Mesodermal cell (in vitro differentiated cells): Measurements from ENCODE around the gene STK11.

Source experiments
- H3K27ac ChIP-seq: 2 replicates; pipeline ENCODE4 v1.7.0; 2013; ENCODE audit warnings: mild to moderate bottlenecking, low read depth, low read length, moderate library complexity; ENCODE audit not compliant: severe bottlenecking
- H3K36me3 ChIP-seq: 2 replicates; pipeline ENCODE4 v1.7.1; 2013; ENCODE audit warnings: mild to moderate bottlenecking, low read length, moderate library complexity; ENCODE audit not compliant: control insufficient read depth, insufficient read depth
- H3K4me1 ChIP-seq: one replicate; pipeline ENCODE4 v1.7.1; 2013; ENCODE audit warnings: mild to moderate bottlenecking, low read length; ENCODE audit not compliant: insufficient read depth, control insufficient read depth, poor library complexity, severe bottlenecking
- H3K4me3 ChIP-seq: 2 replicates; pipeline ENCODE4 v1.7.0; 2013; ENCODE audit warnings: low read length, control low read depth, mild to moderate bottlenecking; ENCODE audit not compliant: insufficient read depth, poor library complexity, severe bottlenecking; ENCODE audit errors: extremely low read depth
- H3K9me3 ChIP-seq: 2 replicates; pipeline ENCODE4 v1.7.1; 2013; ENCODE audit warnings: mild to moderate bottlenecking, low read length, moderate library complexity; ENCODE audit not compliant: control insufficient read depth
- WGBS, 2 experiments: methylation state at CpG; one replicate each; pipeline ENCODE4 v1.1.5; 2013; ENCODE audit warnings: missing lambda C conversion rate in 2 of 2; ENCODE audit not compliant: insufficient coverage in 2 of 2; 5-methylcytosine and 5-hydroxymethylcytosine counted together

STK11 gene

DNA sequence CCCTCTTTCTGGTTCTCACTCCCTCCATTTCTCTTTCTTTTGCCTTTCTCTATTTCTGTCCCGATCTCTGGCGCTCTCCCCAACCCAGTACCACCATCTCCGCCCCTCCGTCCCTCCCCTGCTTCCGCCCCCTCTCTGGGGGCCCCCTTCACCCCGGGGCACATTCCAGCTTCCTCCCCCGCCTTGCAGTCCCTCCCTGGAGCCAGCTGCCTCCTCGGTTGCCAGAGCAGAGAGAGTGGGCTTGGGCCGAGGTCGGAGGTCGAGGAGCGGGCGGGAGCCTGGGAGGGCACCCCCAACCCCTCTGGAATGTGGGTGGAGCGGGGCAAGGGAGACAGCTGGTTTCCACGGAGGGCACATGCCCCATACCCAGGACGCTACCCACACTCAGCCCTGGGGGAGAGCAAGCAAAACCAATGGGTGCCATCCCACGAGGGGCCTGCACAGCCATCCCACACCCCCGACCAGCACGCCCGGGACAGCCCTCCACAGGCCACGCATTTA lies 57.1 kb downstream of the STK11 start:
- peak overlapping the region; percentile 62 for H3K4me3 ChIP-seq
- H3K9me3 ChIP-seq: no peaks in the 10 kb centered on the region
- WGBS, 2 experiments: 44 to 52% methylated on average over 5 to 11 of the region's 21 CpGs
- H3K4me1 ChIP-seq: peaks cover 71% of the 10 kb centered on the region
- peak overlapping the region; percentile 45 for H3K27ac ChIP-seq
- H3K36me3 ChIP-seq: peaks cover 8% of the 10 kb centered on the region

DNA sequence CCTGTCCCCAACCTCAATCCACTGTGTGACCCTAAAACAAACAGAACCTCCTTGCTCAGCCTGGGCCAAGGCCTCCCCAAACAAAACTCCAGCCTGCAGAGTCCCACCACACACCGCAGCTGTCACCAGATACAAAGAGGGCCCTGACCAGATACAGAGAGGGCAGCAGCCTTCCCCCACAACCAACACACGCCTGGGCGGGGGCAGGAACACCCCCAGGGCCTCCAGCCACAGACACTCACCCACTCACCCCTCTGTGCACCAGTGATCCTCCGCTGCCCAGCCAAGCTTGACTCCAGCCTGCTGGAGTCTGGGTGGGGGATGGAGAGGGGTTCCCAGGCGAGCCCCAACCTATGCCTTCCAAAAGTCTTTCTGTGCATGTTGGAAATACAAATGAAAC lies 57.6 kb downstream of the STK11 start:
- H3K36me3 ChIP-seq: peaks cover 3% of the 10 kb centered on the region
- H3K9me3 ChIP-seq: no peaks in the 10 kb centered on the region
- no peak overlapping the region for H3K27ac ChIP-seq
- 80 to 86% methylated on average over 2 of the region's 5 CpGs for WGBS, 2 experiments
- peaks cover 73% of the 10 kb centered on the region for H3K4me1 ChIP-seq
- H3K4me3 ChIP-seq: no peak overlapping the region

DNA sequence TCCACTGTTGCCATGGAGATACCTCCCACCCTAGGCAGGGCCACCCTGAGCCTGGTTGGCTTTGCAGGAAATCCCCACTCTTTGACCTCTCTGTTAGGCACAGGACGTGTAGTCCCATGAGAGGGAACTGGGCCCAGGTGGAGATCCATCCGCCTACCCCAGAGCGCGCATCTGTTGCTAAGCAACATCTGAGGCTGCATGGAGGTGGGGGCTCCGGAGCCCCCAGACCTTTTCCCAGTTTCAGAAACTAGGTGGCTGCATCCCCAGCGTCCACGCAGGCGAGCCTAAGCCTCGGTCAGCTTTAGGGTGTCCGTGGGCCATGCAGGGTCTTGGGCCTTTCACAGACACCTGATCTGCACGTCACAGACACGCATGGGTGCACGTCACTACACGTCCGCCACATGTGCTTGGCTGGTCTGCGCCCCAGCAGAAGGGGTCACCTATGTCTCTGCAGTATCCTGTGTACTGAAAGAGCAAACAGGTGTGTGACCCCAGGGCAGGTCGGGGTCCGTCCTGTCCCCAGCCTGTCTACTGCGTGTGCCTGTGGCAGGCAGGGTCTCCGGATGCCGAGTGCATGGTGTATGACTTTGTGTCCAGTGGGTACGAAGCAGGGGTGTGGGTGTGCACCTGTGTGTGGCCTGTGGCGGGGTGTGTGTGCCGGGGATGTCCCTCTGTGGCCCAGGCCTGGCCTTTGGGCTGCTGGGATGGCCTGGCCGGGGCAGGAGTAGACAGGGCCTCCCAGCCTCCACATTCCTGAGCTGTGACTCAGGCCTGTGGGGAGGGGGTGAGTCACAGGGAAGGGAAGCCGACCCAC lies 59.4 kb downstream of the STK11 start:
- Histone ChIP-seq H3K27ac (peak overlapping the region; percentile 90), H3K36me3 (peaks cover 3% of the 10 kb centered on the region), H3K4me1 (peaks cover 66% of the 10 kb centered on the region), H3K4me3 (peak overlapping the region; percentile 5), H3K9me3 (no peaks in the 10 kb centered on the region)
- WGBS, 2 experiments: 63 to 68% methylated on average over 25 of the region's 26 CpGs

DNA sequence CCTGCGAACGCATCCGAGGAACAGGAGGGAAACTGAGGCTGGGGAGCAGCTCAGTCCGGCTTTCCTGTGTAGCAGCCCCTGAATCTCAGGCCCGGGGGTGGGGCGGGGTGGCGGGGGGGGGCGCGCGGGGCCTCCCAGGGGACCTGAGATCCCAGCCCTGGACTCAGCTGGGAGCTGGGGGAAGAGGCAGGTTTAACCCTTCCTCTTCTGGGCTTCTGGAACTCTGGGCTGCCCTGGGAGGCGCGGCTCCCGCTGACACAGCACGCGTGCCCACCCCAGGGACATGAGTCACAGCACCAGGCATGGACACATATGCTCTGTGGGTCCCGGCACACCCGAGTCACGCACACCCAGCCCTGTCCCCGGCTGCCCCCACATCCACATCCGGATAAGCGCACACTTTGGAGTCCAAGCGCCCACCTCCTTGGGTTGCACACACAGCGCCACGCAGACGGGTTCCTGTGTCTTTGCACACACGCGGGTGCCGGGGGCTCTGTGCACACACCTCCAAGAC lies 60.1 kb downstream of the STK11 start:
- peak overlapping the region; percentile 50 for H3K4me3 ChIP-seq
- H3K36me3 ChIP-seq: peaks cover 10% of the 10 kb centered on the region
- WGBS, 2 experiments: 4 to 6% methylated on average over 17 to 18 of the region's 28 CpGs
- H3K27ac ChIP-seq: peak overlapping the region; percentile 92
- peaks cover 67% of the 10 kb centered on the region for H3K4me1 ChIP-seq
- no peaks in the 10 kb centered on the region for H3K9me3 ChIP-seq

DNA sequence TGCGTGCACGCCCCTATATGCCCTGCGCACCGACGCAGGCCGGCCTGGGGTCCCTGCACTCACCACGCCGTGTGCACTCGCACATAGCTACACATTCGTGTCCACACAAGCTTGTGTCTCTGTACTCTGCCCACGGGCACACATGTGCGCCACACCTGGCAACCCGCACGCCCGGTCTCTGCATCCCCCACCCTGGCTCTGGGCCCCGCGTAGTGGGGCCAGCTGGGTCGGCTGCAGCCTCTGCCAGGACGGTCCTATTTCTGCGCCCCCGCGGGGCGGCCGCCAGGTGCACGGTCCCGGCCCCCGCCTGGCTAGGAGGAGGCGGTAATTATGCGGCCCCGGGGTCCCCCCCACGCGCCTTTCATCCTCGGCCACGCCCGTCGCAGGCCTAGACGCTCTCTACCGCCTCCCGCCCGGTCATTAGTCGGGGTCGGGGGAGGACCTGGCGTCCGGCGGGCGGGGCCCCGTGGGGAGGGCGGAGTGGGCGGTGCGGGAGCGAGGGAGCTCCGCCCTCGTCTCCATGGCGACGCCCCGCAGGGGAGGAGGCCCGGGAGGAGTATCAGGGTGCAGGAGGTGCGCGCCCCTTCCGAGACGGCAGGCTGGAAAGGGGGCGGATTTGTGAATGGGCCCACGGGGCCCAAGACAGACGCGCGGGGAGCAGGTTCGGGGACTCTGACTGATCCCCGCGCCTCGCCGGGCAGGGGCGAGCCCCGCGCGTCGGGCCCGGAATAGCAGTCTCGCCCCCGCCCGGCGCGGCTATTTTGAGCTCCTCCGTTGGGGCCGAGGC lies 60.7 kb downstream of the STK11 start:
- WGBS, 2 experiments: 1 to 4% methylated on average over 56 to 63 of the region's 84 CpGs
- Histone ChIP-seq H3K27ac (peak overlapping the region; percentile 92), H3K4me3 (peak overlapping the region; percentile 50), H3K4me1 (peaks cover 73% of the 10 kb centered on the region), H3K36me3 (peaks cover 16% of the 10 kb centered on the region), H3K9me3 (no peaks in the 10 kb centered on the region)

DNA sequence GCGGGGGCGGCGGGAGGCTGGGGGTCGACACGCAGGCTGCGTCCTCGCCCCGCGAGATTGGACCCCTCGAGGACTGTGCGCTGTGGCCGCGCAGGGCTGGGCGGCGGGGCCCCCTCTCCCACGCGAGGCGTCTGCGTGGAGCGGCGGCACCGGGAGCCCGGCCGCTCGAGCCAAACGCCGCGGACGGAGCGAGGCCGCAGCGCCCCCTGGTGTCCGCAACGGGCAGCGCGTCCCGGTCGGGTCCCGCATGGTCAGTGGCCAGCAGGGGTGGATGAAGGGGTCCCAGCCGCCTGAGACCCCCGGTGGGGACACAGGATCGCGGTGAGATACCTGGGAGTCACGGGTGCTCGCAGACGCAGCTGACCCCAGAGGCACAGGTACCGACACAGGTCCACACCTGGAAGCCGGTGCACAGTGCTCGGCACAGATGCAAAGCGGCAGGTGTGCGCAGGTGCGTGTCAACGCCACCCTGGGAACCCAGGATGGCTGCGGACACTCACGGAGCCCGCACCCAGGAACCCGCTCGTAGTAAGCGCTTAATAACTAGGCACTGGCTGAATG lies 61.4 kb downstream of the STK11 start:
- WGBS, 2 experiments: 2% methylated on average over 53 to 55 of the region's 59 CpGs
- Histone ChIP-seq H3K4me1 (peaks cover 73% of the 10 kb centered on the region), H3K27ac (peak overlapping the region; percentile 64), H3K9me3 (no peaks in the 10 kb centered on the region), H3K36me3 (peaks cover 23% of the 10 kb centered on the region), H3K4me3 (peak overlapping the region; percentile 50)

DNA sequence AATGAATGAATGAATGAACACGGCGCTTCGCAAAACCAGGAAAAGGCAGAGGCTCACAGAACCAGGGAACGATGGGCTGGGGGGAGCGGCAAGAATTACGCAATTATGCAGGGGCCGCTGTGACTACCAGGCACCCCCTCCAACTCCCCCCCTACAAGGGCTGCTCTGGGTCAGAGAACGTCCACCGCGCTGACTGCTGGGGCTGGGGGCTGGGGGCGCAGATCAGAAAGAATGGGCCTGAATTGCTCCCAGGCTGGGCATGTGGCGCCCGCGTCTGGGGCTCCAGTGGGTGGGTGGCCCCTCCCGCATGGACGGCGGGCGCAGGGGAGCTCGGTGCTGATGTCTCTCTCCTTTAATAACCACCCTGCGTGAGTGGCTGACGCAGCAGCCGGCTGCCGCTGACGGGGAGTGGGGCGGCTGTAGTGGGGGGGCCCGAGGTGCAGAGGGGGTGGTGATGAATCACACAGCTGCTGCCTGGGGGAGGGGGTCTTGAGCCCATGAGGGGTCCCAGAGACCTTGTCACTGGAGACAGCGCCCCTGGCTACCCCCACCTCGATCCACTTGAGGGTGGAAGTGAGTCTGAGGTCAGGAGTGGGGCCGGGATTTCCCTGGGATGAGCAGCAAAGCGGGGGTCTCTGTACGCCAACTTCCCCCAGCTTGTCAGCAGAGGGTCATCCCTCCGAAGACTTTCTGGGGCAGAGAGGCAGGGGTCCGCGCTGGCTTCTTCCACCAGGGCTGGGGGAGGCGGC lies 62.1 kb downstream of the STK11 start:
- peaks cover 70% of the 10 kb centered on the region for H3K4me1 ChIP-seq
- no peak overlapping the region for H3K27ac ChIP-seq
- peaks cover 30% of the 10 kb centered on the region for H3K36me3 ChIP-seq
- WGBS, 2 experiments: 27 to 29% methylated on average over 18 to 23 of the region's 35 CpGs
- peak overlapping the region; percentile 50 for H3K4me3 ChIP-seq
- H3K9me3 ChIP-seq: no peaks in the 10 kb centered on the region

DNA sequence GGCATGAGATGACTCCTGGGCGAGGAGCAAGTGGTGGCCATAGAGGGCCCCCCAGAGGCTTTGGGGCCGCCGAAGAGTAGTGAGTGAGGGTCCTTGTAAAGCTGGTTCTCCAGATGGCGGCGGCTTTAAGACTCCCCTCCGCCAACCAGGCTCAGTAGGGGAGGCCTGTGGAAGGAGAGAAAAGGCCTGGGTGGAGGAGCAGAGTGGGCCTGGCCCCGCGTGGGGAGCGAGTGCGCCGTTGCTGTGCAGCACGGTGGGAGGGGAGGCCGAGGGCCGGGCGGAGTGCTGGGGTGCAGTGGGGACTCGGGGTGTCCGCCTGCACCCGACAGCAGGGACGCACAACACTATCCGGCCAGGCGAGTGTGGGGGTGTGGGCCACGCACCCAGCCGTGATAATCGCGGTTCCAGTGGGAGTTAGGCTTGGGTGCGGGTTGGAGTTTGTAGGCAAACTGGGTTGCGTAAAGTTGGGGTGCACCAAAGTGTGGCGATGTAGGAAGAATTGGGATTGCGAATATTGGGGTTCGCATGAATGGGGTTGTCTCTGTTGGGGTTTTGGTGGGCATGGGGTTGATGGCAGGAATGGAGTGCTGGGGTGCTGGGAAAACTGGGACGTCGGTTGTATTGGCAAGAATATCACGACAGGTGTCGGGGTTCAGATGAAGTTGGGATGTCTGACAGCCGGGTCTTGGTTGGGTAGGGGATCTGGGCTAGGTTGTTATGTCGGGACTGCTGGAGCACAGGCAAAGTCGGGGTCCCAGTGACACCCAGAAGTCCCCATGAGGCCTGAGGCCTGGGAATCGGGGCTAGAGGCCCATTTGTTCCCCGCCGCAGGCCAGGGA lies 62.9 kb downstream of the STK11 start:
- Histone ChIP-seq H3K27ac (no peak overlapping the region), H3K36me3 (peaks cover 38% of the 10 kb centered on the region), H3K4me3 (no peak overlapping the region), H3K4me1 (peaks cover 67% of the 10 kb centered on the region), H3K9me3 (no peaks in the 10 kb centered on the region)
- WGBS, 2 experiments: 60 to 62% methylated on average over 31 to 37 of the region's 40 CpGs

DNA sequence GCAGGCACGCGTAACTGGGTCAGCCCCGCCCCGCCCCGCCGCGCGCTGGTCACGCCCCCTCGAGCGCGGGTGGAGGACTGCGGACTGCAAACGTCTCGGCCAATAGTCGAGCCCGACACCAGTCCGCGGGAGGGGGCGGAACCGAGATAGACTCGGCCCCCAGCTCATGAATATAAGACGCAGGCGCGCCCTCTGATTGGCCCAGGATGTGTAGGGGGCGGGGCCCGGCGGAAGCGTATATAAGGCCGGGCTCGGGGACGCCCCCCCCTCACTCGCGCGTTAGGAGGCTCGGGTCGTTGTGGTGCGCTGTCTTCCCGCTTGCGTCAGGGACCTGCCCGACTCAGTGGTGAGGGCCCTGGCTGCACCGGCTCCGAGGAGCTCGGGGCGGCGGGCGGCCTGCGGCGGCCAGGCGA lies 63.5 kb downstream of the STK11 start, which contains the start of gene CIRBP:
CIRBP (plus strand) TSS at position 268 of the 413 bp plus-strand sequence. CDS start 1,602 bp downstream, outside the sequence.
- 0 to 1% methylated on average over 39 to 49 of the region's 50 CpGs for WGBS, 2 experiments
- no peaks in the 10 kb centered on the region for H3K9me3 ChIP-seq
- peak within 1 kb of the TSS; percentile 97 for H3K27ac ChIP-seq
- H3K36me3 ChIP-seq: peaks cover 44% of the 10 kb centered on the region
- H3K4me3 ChIP-seq: peak within 1 kb of the TSS; percentile 85
- peaks cover 67% of the 10 kb centered on the region for H3K4me1 ChIP-seq
